Activated T-helper 17 cell treated with anti-CD3 and anti-CD28 coated beads, Interleukin-2, amount 50 U/mL, for 72 hours (primary cell): ENCODE results near the gene SH3GL3. TPM values are rescaled to one million over a fixed set of nuclear protein-coding genes. Genes with fewer than 3 reads are reported as not detected.

Experiments
- ATAC-seq: fragments of 150-1000 bp; cut with Tn5 transposase; replicated peaks from 2 replicates; pipeline ENCODE4 v1.10.0; 2021; ENCODE audit warnings: mild to moderate bottlenecking, moderate library complexity
- H3K27ac Mint-ChIP-seq: one replicate; pipeline ENCODE4 v1.8.0; 2022; ENCODE audit warnings: mixed read lengths
- H3K27me3 Mint-ChIP-seq: one replicate; pipeline ENCODE4 v1.8.0; 2022; ENCODE audit warnings: mixed read lengths
- H3K36me3 Mint-ChIP-seq: one replicate; pipeline ENCODE4 v1.8.0; 2022; ENCODE audit warnings: low read depth, mild to moderate bottlenecking, mixed read lengths
- H3K4me1 Mint-ChIP-seq: one replicate; pipeline ENCODE4 v1.8.0; 2022; ENCODE audit warnings: mixed read lengths
- H3K4me3 Mint-ChIP-seq: one replicate; pipeline ENCODE4 v1.8.0; 2022; ENCODE audit warnings: mild to moderate bottlenecking, mixed read lengths
- H3K9me3 Mint-ChIP-seq: one replicate; pipeline ENCODE4 v1.8.0; 2022; ENCODE audit warnings: mixed read lengths
- total RNA-seq, 2 donors: library from RNA; stranded (reverse); gene quantifications; one replicate each; pipeline ENCODE4 v1.2.3, GENCODE V29; 2022

SH3GL3 gene
- total RNA-seq, 2 donors from 2014 or later = 0.74 TPM; not detected in 1

- Mint-ChIP-seq H3K36me3 (no peaks in the 10 kb centered on the region), H3K4me3 (no peak overlapping the region), H3K9me3 (no peaks in the 10 kb centered on the region), H3K27me3 (peaks cover 11% of the 10 kb centered on the region), H3K4me1 (no peaks in the 10 kb centered on the region), H3K27ac (no peak overlapping the region)
- no peak for ATAC-seq
These were observed 57.2 kb downstream of the SH3GL3 start for GRCh38 chr15:83504365-83504764.

DNA sequence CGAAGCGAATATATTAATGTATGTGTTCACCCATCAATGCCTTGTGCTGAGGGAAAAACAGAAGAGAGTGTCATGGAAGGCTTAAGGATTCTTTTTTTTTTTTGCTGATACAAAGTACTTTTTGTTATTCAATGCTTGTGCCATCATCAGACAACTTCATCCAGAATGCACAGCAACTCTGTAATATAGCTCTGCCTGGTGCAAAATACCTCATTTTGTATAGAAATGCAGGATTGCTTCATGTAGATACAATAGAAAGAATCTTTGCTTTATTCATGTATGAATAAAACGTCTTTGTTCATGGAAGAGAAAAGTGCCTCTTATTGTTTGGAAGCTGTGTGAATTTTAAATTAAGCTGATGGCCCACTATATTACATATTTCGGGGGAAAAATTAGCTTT, 62.9 kb downstream of the SH3GL3 start:
- no peaks in the 10 kb centered on the region for H3K9me3 Mint-ChIP-seq

DNA sequence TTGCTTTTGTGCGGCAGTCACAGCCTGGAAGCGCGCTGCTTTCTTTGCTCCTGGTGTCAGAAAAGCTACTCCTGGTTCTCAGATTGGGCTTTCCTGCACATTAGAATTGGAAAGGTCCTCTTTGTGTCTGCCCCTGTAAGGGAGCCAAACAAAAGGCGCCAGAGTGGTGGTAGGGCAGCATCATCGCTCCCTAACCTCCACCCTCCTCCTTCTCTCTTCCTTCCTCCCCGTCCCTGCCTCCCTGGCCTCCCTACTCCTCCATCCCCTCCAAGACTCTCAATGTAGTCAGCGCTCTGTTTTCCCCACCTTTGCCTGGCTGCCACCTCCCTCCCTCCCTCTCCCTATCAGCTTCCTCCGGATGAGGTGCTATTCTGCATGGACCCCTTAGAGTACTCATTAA, 65.3 kb downstream of the SH3GL3 start:
- peaks cover 12% of the 10 kb centered on the region for H3K27me3 Mint-ChIP-seq
- no peak overlapping the region for H3K27ac Mint-ChIP-seq
- H3K36me3 Mint-ChIP-seq = no peaks in the 10 kb centered on the region
- ATAC-seq = no peak
- no peak overlapping the region for H3K4me3 Mint-ChIP-seq
- H3K9me3 Mint-ChIP-seq = no peaks in the 10 kb centered on the region
- no peaks in the 10 kb centered on the region for H3K4me1 Mint-ChIP-seq

More for the DNA sequence above, 62.9 kb downstream of the SH3GL3 start:
- H3K4me1 Mint-ChIP-seq = no peaks in the 10 kb centered on the region
- no peak for ATAC-seq
- H3K4me3 Mint-ChIP-seq = no peak overlapping the region
- no peaks in the 10 kb centered on the region for H3K36me3 Mint-ChIP-seq
- peaks cover 12% of the 10 kb centered on the region for H3K27me3 Mint-ChIP-seq
- no peak overlapping the region for H3K27ac Mint-ChIP-seq

DNA sequence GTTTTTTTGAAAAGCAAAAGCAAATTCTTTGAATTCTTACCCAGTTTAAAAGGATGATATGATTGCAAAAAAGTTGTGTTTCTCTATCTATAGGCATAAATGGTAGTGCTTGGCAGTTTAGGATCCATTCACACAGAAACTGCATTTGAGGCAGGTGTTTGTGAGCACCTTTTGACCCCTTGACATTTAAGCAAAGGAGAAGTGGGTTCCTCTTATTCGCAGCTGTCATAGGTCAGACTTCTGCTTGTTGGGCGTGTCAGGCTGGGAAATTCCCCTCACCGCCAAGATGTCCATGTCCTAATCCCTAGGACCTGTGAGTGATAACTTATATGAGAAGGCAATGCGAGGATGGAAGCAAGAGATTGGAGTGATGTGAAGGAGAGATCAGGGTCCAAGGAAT, 67.4 kb downstream of the SH3GL3 start:
- H3K4me1 Mint-ChIP-seq = no peaks in the 10 kb centered on the region
- ATAC-seq = no peak
- no peak overlapping the region for H3K27ac Mint-ChIP-seq
- no peaks in the 10 kb centered on the region for H3K9me3 Mint-ChIP-seq
- no peak overlapping the region for H3K4me3 Mint-ChIP-seq
- no peaks in the 10 kb centered on the region for H3K36me3 Mint-ChIP-seq
- peaks cover 4% of the 10 kb centered on the region for H3K27me3 Mint-ChIP-seq

GRCh38 chr15:83515164-83515563, 68.0 kb downstream of the SH3GL3 start:
- Mint-ChIP-seq H3K4me3 (no peak overlapping the region), H3K4me1 (no peaks in the 10 kb centered on the region), H3K27ac (no peak overlapping the region), H3K27me3 (peaks cover 9% of the 10 kb centered on the region), H3K36me3 (no peaks in the 10 kb centered on the region), H3K9me3 (no peaks in the 10 kb centered on the region)
- ATAC-seq = no peak

DNA sequence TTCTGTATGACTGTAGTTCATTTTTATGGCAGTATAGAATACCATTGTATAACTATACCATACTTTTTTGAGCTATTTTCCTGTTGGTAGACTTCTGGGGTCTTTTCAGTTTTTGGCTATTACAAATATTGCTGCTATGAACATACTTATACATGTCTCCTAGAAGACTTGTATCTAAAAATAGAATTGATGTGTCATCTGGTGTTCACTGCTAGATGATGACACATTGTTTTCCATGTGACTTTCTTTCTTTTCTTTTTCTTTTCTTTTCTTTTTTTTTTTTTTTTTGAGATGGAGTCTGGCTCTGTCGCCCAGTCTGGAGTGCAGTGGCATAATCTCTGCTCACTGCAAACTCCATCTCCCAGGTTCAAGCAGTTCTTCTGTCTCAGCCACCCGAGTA, 69.8 kb downstream of the SH3GL3 start:
- Mint-ChIP-seq H3K4me1 (no peaks in the 10 kb centered on the region), H3K27me3 (peaks cover 25% of the 10 kb centered on the region), H3K36me3 (no peaks in the 10 kb centered on the region), H3K27ac (no peak overlapping the region), H3K9me3 (no peaks in the 10 kb centered on the region), H3K4me3 (no peak overlapping the region)
- no peak for ATAC-seq

DNA sequence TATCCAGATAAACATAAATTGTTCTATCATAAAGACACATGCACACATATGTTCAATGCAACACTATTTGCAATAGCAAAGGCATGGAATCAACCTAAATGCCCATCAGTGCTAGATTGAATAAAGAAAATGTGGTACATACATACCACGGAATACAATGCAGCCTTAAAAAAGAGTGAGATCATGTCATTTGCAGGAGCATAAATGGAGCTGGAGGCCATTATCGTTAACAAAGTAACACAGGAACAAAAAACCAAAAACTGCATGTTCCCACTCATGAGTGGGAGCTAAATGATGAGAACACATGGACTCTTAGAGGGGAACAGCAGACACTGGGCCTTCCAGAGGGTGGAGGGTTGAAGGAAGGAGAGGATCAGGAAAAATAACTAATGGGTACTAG, 79.2 kb downstream of the SH3GL3 start:
- no peak for ATAC-seq
- no peak overlapping the region for H3K4me3 Mint-ChIP-seq
- H3K4me1 Mint-ChIP-seq = no peaks in the 10 kb centered on the region
- H3K27me3 Mint-ChIP-seq = peaks cover 24% of the 10 kb centered on the region
- no peaks in the 10 kb centered on the region for H3K36me3 Mint-ChIP-seq
- H3K27ac Mint-ChIP-seq = no peak overlapping the region
- H3K9me3 Mint-ChIP-seq = peaks cover 16% of the 10 kb centered on the region

- ATAC-seq = no peak
- Mint-ChIP-seq H3K9me3 (peaks cover 5% of the 10 kb centered on the region), H3K4me3 (no peak overlapping the region), H3K4me1 (no peaks in the 10 kb centered on the region), H3K36me3 (no peaks in the 10 kb centered on the region), H3K27ac (no peak overlapping the region), H3K27me3 (no peaks in the 10 kb centered on the region)
These were observed 86.3 kb downstream of the SH3GL3 start for GRCh38 chr15:83533410-83533962.

DNA sequence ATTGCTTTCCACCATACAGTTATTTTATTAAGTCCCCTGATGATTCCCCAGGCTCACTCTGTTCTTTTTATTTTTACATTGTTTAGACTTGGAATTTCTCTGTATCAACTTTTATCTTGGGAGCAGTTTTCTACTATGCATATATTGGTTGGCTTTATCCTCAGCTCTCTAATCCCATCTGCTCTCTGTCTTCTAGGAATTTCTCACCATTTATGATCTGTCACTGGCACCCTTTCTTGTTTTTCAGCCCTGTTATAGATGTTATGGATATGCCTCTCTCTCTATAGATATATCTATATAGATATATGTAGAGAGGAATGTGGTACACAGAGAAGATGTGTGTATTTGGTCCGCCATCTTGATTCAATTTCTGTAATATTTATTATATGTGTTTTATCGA, 90.5 kb downstream of the SH3GL3 start:
- H3K4me3 Mint-ChIP-seq = no peak overlapping the region
- no peak for ATAC-seq
- no peaks in the 10 kb centered on the region for H3K4me1 Mint-ChIP-seq
- H3K36me3 Mint-ChIP-seq = no peaks in the 10 kb centered on the region
- H3K27me3 Mint-ChIP-seq = no peaks in the 10 kb centered on the region
- no peaks in the 10 kb centered on the region for H3K9me3 Mint-ChIP-seq
- no peak overlapping the region for H3K27ac Mint-ChIP-seq

- Mint-ChIP-seq H3K9me3 (no peaks in the 10 kb centered on the region), H3K27me3 (peaks cover 3% of the 10 kb centered on the region), H3K36me3 (no peaks in the 10 kb centered on the region), H3K4me3 (no peak overlapping the region), H3K27ac (no peak overlapping the region), H3K4me1 (no peaks in the 10 kb centered on the region)
- ATAC-seq = no peak
These were observed 91.5 kb downstream of the SH3GL3 start for GRCh38 chr15:83538682-83539081.

DNA sequence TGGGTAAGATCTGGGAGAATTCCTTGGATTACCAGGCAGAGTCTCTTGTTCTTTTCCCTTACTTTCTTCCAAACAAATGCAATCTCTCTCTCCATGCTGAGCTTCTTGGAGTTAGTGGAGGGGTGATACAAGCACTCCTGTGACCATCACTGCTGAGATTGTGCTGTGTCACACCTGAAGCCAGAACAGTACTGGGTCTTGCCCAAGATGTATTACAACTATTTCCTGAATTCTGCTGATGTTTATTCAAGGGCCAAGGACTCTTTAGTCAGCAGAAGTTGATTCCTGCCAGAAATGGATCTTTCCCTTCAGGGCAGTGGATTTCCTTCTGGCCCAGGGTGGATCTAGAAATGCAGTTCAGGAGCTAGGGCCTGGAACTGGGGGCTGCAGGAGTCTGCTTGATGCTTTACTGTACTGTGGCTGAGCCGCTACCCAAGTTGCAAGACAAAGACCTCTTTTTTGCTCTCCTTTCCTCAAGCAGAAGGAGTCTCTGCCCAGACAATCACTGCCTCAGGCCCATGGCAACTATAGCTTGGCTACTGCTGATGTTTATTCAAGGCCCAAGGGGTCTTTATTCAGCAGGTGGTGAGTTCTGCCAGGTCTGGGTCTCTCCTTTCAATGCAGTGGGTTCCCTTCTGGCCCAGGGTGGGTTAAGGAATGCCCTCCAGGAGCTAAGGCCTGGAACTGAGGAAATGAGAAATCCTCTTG, 98.8 kb downstream of the SH3GL3 start:
- Mint-ChIP-seq H3K9me3 (no peaks in the 10 kb centered on the region), H3K4me3 (no peak overlapping the region), H3K36me3 (no peaks in the 10 kb centered on the region), H3K4me1 (no peaks in the 10 kb centered on the region), H3K27ac (no peak overlapping the region), H3K27me3 (peaks cover 11% of the 10 kb centered on the region)
- ATAC-seq = no peak

DNA sequence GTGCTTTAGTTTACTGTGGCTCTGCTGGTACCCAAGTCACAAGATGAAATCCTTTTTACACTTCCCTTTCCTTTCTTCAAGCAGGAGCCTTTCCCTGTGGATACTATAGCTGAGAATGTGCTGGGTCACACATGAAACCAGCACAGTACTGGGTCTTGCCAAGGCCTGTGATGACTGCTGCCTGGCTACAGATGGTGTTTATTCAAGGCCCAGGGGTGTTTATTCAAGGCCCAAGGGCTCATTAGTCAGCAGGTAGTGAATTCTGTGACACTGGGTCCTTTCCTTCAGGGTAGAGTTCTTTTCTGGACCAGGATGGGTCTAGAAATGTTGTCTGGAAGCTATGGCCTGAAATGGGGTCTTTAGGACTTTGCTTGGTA, 99.4 kb downstream of the SH3GL3 start:
- Mint-ChIP-seq H3K27me3 (peaks cover 16% of the 10 kb centered on the region), H3K4me1 (no peaks in the 10 kb centered on the region), H3K36me3 (no peaks in the 10 kb centered on the region), H3K4me3 (no peak overlapping the region), H3K9me3 (no peaks in the 10 kb centered on the region), H3K27ac (no peak overlapping the region)
- no peak for ATAC-seq

GRCh38 chr15:83547168-83547567, 100.0 kb downstream of the SH3GL3 start:
- Mint-ChIP-seq H3K36me3 (no peaks in the 10 kb centered on the region), H3K4me1 (no peaks in the 10 kb centered on the region), H3K27ac (no peak overlapping the region), H3K27me3 (peaks cover 18% of the 10 kb centered on the region), H3K4me3 (no peak overlapping the region), H3K9me3 (no peaks in the 10 kb centered on the region)
- ATAC-seq = no peak

DNA sequence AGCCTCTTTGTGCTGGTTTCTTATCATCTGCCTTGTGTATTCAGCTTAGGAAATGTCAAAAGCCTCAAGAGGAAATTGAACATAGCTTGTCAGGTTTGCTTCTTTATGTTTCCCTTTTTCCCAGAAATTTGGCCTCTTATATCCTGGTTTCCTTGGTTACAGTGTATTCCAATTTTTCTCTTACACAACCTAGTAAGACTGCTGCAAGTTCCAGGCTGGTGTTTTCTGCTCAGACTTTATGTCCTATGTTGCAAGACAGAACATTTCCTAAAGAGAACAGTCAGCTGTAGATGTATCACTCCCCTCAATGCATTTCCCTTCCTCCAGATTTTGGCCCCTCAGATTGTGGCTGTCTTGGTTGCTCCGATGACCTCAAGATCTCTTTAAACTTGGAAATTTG, 102.5 kb downstream of the SH3GL3 start:
- Mint-ChIP-seq H3K4me1 (no peaks in the 10 kb centered on the region), H3K4me3 (no peak overlapping the region)
- no peak for ATAC-seq

GRCh38 chr15:83554558-83554957, 107.4 kb downstream of the SH3GL3 start:
- Mint-ChIP-seq H3K36me3 (no peaks in the 10 kb centered on the region), H3K9me3 (no peaks in the 10 kb centered on the region), H3K4me3 (no peak overlapping the region), H3K27ac (no peak overlapping the region), H3K4me1 (no peaks in the 10 kb centered on the region), H3K27me3 (peaks cover 47% of the 10 kb centered on the region)
- no peak for ATAC-seq

More for the DNA sequence above, 102.5 kb downstream of the SH3GL3 start:
- Mint-ChIP-seq H3K27me3 (peaks cover 24% of the 10 kb centered on the region), H3K9me3 (no peaks in the 10 kb centered on the region), H3K27ac (no peak overlapping the region), H3K36me3 (no peaks in the 10 kb centered on the region)
